NCI-H1105 (cell line): ENCODE results near the gene MAST1.
"Not testable (repeated sequence)": the region's sequence is repeated elsewhere in the genome, so short reads cannot be mapped to it uniquely, and the experiment has no call there.

Experiments
- DNase-seq: peaks from one replicate; lab custom pipeline; 2025; lab: John Stamatoyannopoulos, UW

MAST1 gene

GRCh38 chr19:12896460-12896859 is 58.1 kb downstream of the MAST1 start:
- DNase-seq, result no peak

- DNase-seq, result no peak
Measured at GRCh38 chr19:12899891-12900518, 61.7 kb downstream of the MAST1 start.

- DNase-seq, result no peak
Measured at GRCh38 chr19:12907166-12907565, 68.9 kb downstream of the MAST1 start.

- DNase-seq, result peak; percentile 94
Measured at GRCh38 chr19:12912571-12912970, 74.3 kb downstream of the MAST1 start.

GRCh38 chr19:12913011-12913561 is 74.8 kb downstream of the MAST1 start:
- peak; percentile 99 for DNase-seq

GRCh38 chr19:12913851-12914690 is 75.8 kb downstream of the MAST1 start:
- DNase-seq, result no peak

GRCh38 chr19:12915860-12916259 is 77.5 kb downstream of the MAST1 start:
- not testable (repeated sequence) for DNase-seq

- DNase-seq, result no peak
Measured at GRCh38 chr19:12918253-12918652, 79.9 kb downstream of the MAST1 start.

GRCh38 chr19:12921047-12921446 is 82.7 kb downstream of the MAST1 start:
- no peak for DNase-seq

- DNase-seq, result no peak
Measured at GRCh38 chr19:12922959-12923358, 84.6 kb downstream of the MAST1 start.
